ENCODE data around the gene ZNF548.

DNA sequence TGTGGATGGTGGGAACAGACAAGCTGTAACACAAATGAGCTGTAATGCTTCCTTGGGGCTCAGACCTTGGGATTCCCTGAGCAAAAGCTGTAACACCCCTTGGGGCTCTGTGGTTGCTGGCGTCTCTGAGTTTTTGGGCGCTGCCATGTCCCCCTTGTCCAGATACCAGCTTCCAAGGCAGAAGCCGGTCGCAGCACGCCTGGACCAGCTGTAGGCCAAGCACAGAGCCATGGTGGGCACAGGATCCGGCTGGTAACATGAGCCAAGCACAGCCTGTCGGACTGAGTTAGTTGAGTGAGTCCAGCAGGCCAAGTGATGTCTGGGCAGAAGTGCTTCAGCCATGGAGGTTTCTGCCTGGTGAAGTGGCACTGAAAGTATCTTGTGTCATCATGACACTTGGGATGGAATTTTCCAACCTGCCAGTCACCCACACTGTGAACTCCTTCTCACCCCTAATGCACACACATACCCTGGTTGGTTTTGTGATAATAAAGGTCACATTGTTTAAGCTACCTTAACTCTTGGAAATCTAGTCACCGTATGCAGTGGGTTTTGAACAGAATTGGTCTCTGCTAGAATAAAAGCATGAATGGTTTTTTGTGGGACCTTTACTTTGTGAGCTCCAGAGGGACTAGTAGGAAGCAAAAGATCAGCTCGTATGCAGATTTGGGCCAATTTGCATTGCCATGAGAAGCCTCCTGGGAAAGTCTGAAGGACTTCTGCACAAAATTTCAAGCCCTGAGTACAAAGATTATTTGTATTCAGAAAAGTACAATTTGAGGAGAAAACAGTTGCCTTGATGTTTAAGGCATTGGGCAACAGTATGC, 14.3 kb downstream of the ZNF548 start:
- TF ChIP-seq, protein P1, sequence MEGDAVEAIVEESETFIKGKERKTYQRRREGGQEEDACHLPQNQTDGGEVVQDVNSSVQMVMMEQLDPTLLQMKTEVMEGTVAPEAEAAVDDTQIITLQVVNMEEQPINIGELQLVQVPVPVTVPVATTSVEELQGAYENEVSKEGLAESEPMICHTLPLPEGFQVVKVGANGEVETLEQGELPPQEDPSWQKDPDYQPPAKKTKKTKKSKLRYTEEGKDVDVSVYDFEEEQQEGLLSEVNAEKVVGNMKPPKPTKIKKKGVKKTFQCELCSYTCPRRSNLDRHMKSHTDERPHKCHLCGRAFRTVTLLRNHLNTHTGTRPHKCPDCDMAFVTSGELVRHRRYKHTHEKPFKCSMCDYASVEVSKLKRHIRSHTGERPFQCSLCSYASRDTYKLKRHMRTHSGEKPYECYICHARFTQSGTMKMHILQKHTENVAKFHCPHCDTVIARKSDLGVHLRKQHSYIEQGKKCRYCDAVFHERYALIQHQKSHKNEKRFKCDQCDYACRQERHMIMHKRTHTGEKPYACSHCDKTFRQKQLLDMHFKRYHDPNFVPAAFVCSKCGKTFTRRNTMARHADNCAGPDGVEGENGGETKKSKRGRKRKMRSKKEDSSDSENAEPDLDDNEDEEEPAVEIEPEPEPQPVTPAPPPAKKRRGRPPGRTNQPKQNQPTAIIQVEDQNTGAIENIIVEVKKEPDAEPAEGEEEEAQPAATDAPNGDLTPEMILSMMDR (IDR thresholded peaks at IDR 0.05 in 8 of 11, conservative IDR thresholded peaks at IDR 0.05 in 3 of 11) = no peak
- no peak for TF ChIP-seq POLR2A (IDR thresholded peaks at IDR 0.05)
- no peak for TF ChIP-seq POLR2AphosphoS5 (IDR thresholded peaks at IDR 0.05)

Data from spleen (tissue), 7 donors.